Testis (tissue), 3 donors: ENCODE measurements around the gene TP53. TPM values are rescaled to one million over a fixed set of nuclear protein-coding genes. Genes with fewer than 3 reads are reported as not detected.
"Not testable (repeated sequence)": the region's sequence is repeated elsewhere in the genome, so short reads cannot be mapped to it uniquely, and the experiment has no call there.

Experiments used
- DNase-seq: peaks from one replicate; pipeline ENCODE4 v3.0.0-alpha.2; 2019
- H3K27ac ChIP-seq, 2 donors: fragments of 200-600 bp; sonication (generic); one replicate each; pipeline ENCODE4 v1.5.1; 2019
- H3K27me3 ChIP-seq: fragments of 200-600 bp; sonication (generic); one replicate; pipeline ENCODE4 v1.5.1; 2019
- H3K36me3 ChIP-seq: fragments of 200-600 bp; sonication (generic); one replicate; pipeline ENCODE4 v1.5.1; 2017; ENCODE audit warnings: low read depth; ENCODE audit errors: missing control alignments
- H3K4me1 ChIP-seq: fragments of 200-600 bp; sonication (generic); one replicate; pipeline ENCODE4 v1.5.1; 2019
- H3K4me3 ChIP-seq, 2 donors: fragments of 200-600 bp; sonication (generic); one replicate each; pipeline ENCODE4 v1.5.1; 2017 to 2019
- H3K9me3 ChIP-seq: fragments of 200-600 bp; sonication (generic); one replicate; pipeline ENCODE4 v1.5.1; 2017
- POLR2A ChIP-seq: fragments of 450-650 bp; IDR thresholded peaks from one replicate; pipeline ENCODE4 v1.6.1; 2017; ENCODE audit warnings: antibody characterized with exemption, mild to moderate bottlenecking, moderate library complexity
- whole genome bisulfite sequencing, 2 donors: methylation state at CpG; one replicate each; pipeline ENCODE4 v1.1.5; 2018; 5-methylcytosine and 5-hydroxymethylcytosine counted together
- intact Hi-C: fragments of 100-400 bp; cut with DNase I; formaldehyde crosslinking; loops from one replicate; pipeline ENCODE4 v1.15.1; 2023; ENCODE audit warnings: low total_unique reads
- polyA plus RNA-seq: library from polyadenylated mRNA; stranded (reverse); fragments of 350-450 nt; fragmentation: Illumina TruSeq; extraction: RNeasy Lipid Tissue Mini Kit (QIAGEN cat#74804); gene quantifications from one replicate; pipeline ENCODE4 v1.2.3, GENCODE V29; 2014; ENCODE audit warnings: low read depth, low replicate concordance; ENCODE audit not compliant: insufficient read depth
- total RNA-seq, 2 donors: library from RNA; depleted of rRNA; stranded (reverse); fragments of >200 nt; gene quantifications; one replicate each; pipeline ENCODE4 v1.2.3, GENCODE V29; 2016
- TF ChIP-seq, protein P1 (sequence below), 3 experiments: fragments of 450-650 bp in 2 of 3; fragments of 200-600 bp in 1 of 3; sonication (generic) in 1 of 3; IDR thresholded peaks; one replicate each; pipeline ENCODE4 v1.5.1; 2016 to 2019; ENCODE audit warnings: antibody characterized with exemption in 3 of 3, mild to moderate bottlenecking in 2 of 3, moderate library complexity in 1 of 3

Gene TP53
- total and polyA plus RNA-seq, 3 donors from 2014 or later = 32.1 to 47.1 (median 45.0) TPM

GRCh38 chr17:7647018-7647417, 40.3 kb downstream of the TP53 start:
- Histone ChIP-seq H3K36me3 (no peaks in the 10 kb centered on the region), H3K4me1 (peaks cover 12% of the 10 kb centered on the region), H3K4me3 (no peak overlapping the region), H3K9me3 (no peaks in the 10 kb centered on the region), H3K27ac (no peak overlapping the region), H3K27me3 (no peaks in the 10 kb centered on the region)
- 68 to 83% methylated on average over 4 of the region's 4 CpGs for WGBS, 2 donors
- intact Hi-C loops = no loop called here
- TF ChIP-seq POLR2A = no peak
- TF ChIP-seq, protein P1, sequence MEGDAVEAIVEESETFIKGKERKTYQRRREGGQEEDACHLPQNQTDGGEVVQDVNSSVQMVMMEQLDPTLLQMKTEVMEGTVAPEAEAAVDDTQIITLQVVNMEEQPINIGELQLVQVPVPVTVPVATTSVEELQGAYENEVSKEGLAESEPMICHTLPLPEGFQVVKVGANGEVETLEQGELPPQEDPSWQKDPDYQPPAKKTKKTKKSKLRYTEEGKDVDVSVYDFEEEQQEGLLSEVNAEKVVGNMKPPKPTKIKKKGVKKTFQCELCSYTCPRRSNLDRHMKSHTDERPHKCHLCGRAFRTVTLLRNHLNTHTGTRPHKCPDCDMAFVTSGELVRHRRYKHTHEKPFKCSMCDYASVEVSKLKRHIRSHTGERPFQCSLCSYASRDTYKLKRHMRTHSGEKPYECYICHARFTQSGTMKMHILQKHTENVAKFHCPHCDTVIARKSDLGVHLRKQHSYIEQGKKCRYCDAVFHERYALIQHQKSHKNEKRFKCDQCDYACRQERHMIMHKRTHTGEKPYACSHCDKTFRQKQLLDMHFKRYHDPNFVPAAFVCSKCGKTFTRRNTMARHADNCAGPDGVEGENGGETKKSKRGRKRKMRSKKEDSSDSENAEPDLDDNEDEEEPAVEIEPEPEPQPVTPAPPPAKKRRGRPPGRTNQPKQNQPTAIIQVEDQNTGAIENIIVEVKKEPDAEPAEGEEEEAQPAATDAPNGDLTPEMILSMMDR (IDR thresholded peaks at IDR 0.05) = no peak
- DNase-seq = no peak

DNA sequence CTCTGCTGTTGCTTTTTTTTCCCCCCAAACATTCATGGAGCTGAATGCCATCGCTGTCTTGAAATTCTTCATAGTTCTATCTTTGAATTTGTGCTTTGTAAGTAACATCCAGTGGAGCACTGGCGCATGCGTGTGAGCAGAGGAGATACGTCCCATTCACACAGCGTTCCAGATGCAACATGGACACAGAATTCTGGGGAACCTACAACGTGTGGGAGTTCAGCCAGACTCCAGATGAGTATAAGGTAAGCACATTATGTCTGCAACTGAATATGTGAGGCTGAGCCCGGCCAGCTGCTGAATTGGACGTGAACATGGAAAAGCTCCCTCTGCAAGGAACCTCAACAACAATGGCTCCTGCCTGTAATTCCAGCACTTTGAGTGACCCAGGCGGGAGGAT, 40.8 kb downstream of the TP53 start:
- TF ChIP-seq POLR2A = no peak
- TF ChIP-seq, protein P1 (IDR thresholded peaks at IDR 0.05) = no peak
- 44 to 62% methylated on average over 8 to 9 of the region's 9 CpGs for WGBS, 2 donors

GRCh38 chr17:7644775-7645174, 42.5 kb downstream of the TP53 start:
- Histone ChIP-seq H3K9me3 (no peaks in the 10 kb centered on the region), H3K4me3 (no peak overlapping the region), H3K27ac (no peak overlapping the region), H3K27me3 (no peaks in the 10 kb centered on the region), H3K4me1 (no peaks in the 10 kb centered on the region), H3K36me3 (no peaks in the 10 kb centered on the region)
- 86 to 89% methylated on average over 4 of the region's 4 CpGs for WGBS, 2 donors
- no peak for DNase-seq
- TF ChIP-seq, protein P1 (IDR thresholded peaks at IDR 0.05) = no peak
- TF ChIP-seq POLR2A = no peak
- intact Hi-C loops = no loop called here

More for the DNA sequence above, 40.8 kb downstream of the TP53 start:
- H3K9me3 ChIP-seq = no peaks in the 10 kb centered on the region
- no peaks in the 10 kb centered on the region for H3K36me3 ChIP-seq
- no peak overlapping the region for H3K4me3 ChIP-seq
- H3K27me3 ChIP-seq = no peaks in the 10 kb centered on the region
- no peak overlapping the region for H3K27ac ChIP-seq
- peaks cover 12% of the 10 kb centered on the region for H3K4me1 ChIP-seq
- intact Hi-C loops = no loop called here
- DNase-seq = no peak

GRCh38 chr17:7641635-7642034, 45.7 kb downstream of the TP53 start:
- intact Hi-C loops, H3K27me3 ChIP-seq: not testable (repeated sequence)
- 52 to 56% methylated on average over 7 of the region's 7 CpGs for WGBS, 2 donors

DNA sequence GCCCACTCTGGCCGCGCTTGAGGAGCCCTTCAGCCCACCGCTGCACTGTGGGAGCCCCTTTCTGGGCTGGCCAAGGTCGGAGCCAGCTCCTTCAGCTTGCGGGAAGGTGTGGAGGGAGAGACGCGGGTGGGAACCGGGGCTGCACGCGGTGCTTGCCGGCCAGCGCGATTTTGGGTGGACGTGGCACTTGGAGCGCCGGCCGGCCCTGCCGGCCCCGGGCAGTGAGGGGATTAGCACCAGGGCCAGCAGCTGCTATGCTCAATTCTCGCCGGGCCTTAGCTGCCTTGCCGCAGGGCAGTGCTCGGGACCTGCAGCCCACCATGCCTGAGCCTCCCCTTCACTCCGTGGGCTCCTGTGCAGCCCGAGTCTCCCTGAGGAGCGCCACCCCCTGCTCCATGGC, 46.5 kb downstream of the TP53 start:
- Histone ChIP-seq H3K27me3 (no peaks in the 10 kb centered on the region), H3K27ac (no peak overlapping the region), H3K4me3 (no peak overlapping the region), H3K4me1 (no peaks in the 10 kb centered on the region), H3K9me3 (no peaks in the 10 kb centered on the region), H3K36me3 (no peaks in the 10 kb centered on the region)
- no peak for TF ChIP-seq POLR2A
- TF ChIP-seq, protein P1 (IDR thresholded peaks at IDR 0.05) = no peak
- DNase-seq = no peak
- intact Hi-C loops = no loop called here
- 88% methylated on average over 22 of the region's 26 CpGs; no CpG with 5 or more reads in 1 of the 2 donors for WGBS, 2 donors

More at GRCh38 chr17:7641635-7642034, 45.7 kb downstream of the TP53 start:
- peak; percentile 55 for DNase-seq
- not testable (repeated sequence) for H3K27ac ChIP-seq, H3K36me3 ChIP-seq, H3K4me3 ChIP-seq, H3K9me3 ChIP-seq, H3K4me1 ChIP-seq
